Measurements from ENCODE around the gene ANKRD55. TPM values are rescaled to one million over a fixed set of nuclear protein-coding genes. Genes with fewer than 3 reads are reported as not detected.
A peak's percentile ranks its signal among the peaks of the same experiment; 100 is the strongest.

The ANKRD55 gene
- total and polyA plus RNA-seq, 9 of the 15 experiments (the other 6 are each of a cell fraction or from before 2014, with no cell fraction given): 3.4 to 10.6 (median 6.5) TPM

- intact Hi-C loops (cut with micrococcal nuclease): loop anchor here (2.0 kb wide), 1 partner anchor 46 kb away; no protein-coding TSS in a partner anchor
- 0 out of 4 replicates have a peak, but pooled peaks of 1 of the 2 experiments have one; percentile 28 for TF ChIP-seq MLLT1 (IDR thresholded peaks at IDR 0.05)
- no peak for TF ChIP-seq ZNF444 (CRISPR knock-in tag; IDR thresholded peaks at IDR 0.05)
- 0 out of 2 replicates have a peak, but pooled peaks have one; percentile 22 for TF ChIP-seq EHMT2 (IDR thresholded peaks at IDR 0.05)
- peak; percentile 23; the same call in 1 of the 2 replicates for TF ChIP-seq SMARCA4 (IDR thresholded peaks at IDR 0.05)
- TF ChIP-seq ZFX (CRISPR knock-in tag; IDR thresholded peaks at IDR 0.05): no peak
- no peak for TF ChIP-seq NCOA4 (IDR thresholded peaks at IDR 0.05; ENCODE audit: partially characterized antibody)
- TF ChIP-seq HLTF (IDR thresholded peaks at IDR 0.05): peak; percentile 70; the same call in 1 of the 2 replicates
- TF ChIP-seq IRF2 (CRISPR knock-in tag; IDR thresholded peaks at IDR 0.05): no peak
- TF ChIP-seq ARHGAP35 (IDR thresholded peaks at IDR 0.05; ENCODE audit: partially characterized antibody): peak; percentile 58
- TF ChIP-seq ZC3H8 (IDR thresholded peaks at IDR 0.05): 0 out of 2 replicates have a peak, but pooled peaks have one; percentile 54
- peak; percentile 58; the same call in 1 of the 2 replicates for TF ChIP-seq THRB (CRISPR knock-in tag; conservative IDR thresholded peaks at IDR 0.05)
- TF ChIP-seq ZSCAN29 (IDR thresholded peaks at IDR 0.05): no peak
- peak; percentile 71 for TF ChIP-seq GATAD2A (IDR thresholded peaks at IDR 0.05)
- peak; percentile 26; the same call in 1 of the 2 replicates for TF ChIP-seq BCOR (IDR thresholded peaks at IDR 0.05)
- TF ChIP-seq HBP1 (CRISPR knock-in tag; IDR thresholded peaks at IDR 0.05): peak; percentile 55; the same call in 1 of the 2 replicates
- TF ChIP-seq HMGXB4 (CRISPR knock-in tag; IDR thresholded peaks at IDR 0.05): no peak
- TF ChIP-seq BRCA1 (IDR thresholded peaks at IDR 0.05): no peak
- no peak for TF ChIP-seq BRCA1 (CRISPR knock-in tag; IDR thresholded peaks at IDR 0.05)
- 0 out of 2 replicates have a peak, but pooled peaks have one; percentile 24 for TF ChIP-seq TOE1 (IDR thresholded peaks at IDR 0.05; ENCODE audit: borderline replicate concordance)
- TF ChIP-seq TOE1 (CRISPR knock-in tag; IDR thresholded peaks at IDR 0.05; ENCODE audit: borderline replicate concordance, low read depth): no peak
These were observed 23.9 kb upstream of the ANKRD55 start for GRCh38 chr5:56257010-56257409.

More at GRCh38 chr5:56257010-56257409, 23.9 kb upstream of the ANKRD55 start:
- FAIRE-seq: no peak
- ChIA-PET POLR2A (no interaction called here), CTCF (ENCODE audit: low intra/inter-chr PET ratio) (no interaction called here)
- Histone ChIP-seq H3K4me2 (ENCODE audit: insufficient read depth, low read length) (no peak overlapping the region), H3K36me3 (ENCODE audit: control insufficient read depth, insufficient read depth, low read length) (no peaks in the 10 kb centered on the region), H3K4me3 (no peak overlapping the region), H3K9me1 (ENCODE audit: control insufficient read depth, insufficient read depth, low read length) (no peaks in the 10 kb centered on the region), H3K4me1 (replicated peaks in 1 of 2; ENCODE audit: control insufficient read depth in 2 of 2, insufficient read depth in 2 of 2, low read length in 2 of 2) (peaks cover 12 to 29% of the 10 kb centered on the region in 2 experiments), H3K79me2 (ENCODE audit: control insufficient read depth, insufficient read depth, low read length) (no peaks in the 10 kb centered on the region), H3K9me3 (replicated peaks; ENCODE audit: control insufficient read depth, insufficient read depth, low read depth, low read length) (no peaks in the 10 kb centered on the region), H3K9ac (ENCODE audit: insufficient read depth in 1 of 2, low read depth in 2 of 2, low read length in 2 of 2) (no peak overlapping the region), H3K27me3 (ENCODE audit: control insufficient read depth in 2 of 2, insufficient read depth in 2 of 2, low read length in 2 of 2) (no peaks in the 10 kb centered on the region), H3K27ac (ENCODE audit: extremely low read depth, low read depth, low read length) (no peak overlapping the region), H2AFZ (ENCODE audit: low read depth, low read length) (peak overlapping the region; percentile 32), H4K20me1 (replicated peaks; ENCODE audit: control insufficient read depth, insufficient read depth, low read length) (no peaks in the 10 kb centered on the region)
- in situ Hi-C loops (cut with MboI): no loop called here
- no TSS peak for BruUV-seq (replicated peaks)
- no peak for ATAC-seq
- DNase-seq (ENCODE audit: extremely low read depth in 1 of 4, low spot score in 3 of 4): no peak

Measured in K562 (cell line).